RWPE2 (cell line): ENCODE results near the gene ENDOV.

Experiments used
- ATAC-seq: fragments of 200-7000 bp; cut with Tn5 transposase; 3 replicates; pipeline ENCODE4 v1.9.1; 2021; ENCODE audit warnings: low read depth
- DNase-seq: peaks from one replicate; pipeline ENCODE4 v3.0.0-alpha.2; 2020; ENCODE audit warnings: low spot score
- H3K27ac ChIP-seq: fragments of 450-650 bp; 2 replicates; pipeline ENCODE4 v1.5.1; 2017; ENCODE audit warnings: mild to moderate bottlenecking; ENCODE audit not compliant: poor library complexity, severe bottlenecking
- H3K27me3 ChIP-seq: fragments of 250-450 bp; sonication (Bioruptor Pico); 2 replicates; pipeline ENCODE4 v1.5.1; 2021; ENCODE audit warnings: mild to moderate bottlenecking, moderate library complexity; ENCODE audit not compliant: insufficient read depth, poor library complexity, severe bottlenecking
- H3K36me3 ChIP-seq: fragments of 250-450 bp; sonication (Bioruptor Pico); 2 replicates; pipeline ENCODE4 v1.5.1; 2020; ENCODE audit warnings: low read depth, mild to moderate bottlenecking, moderate library complexity
- H3K4me1 ChIP-seq: fragments of 250-450 bp; sonication (Bioruptor Pico); 2 replicates; pipeline ENCODE4 v1.5.1; 2021; ENCODE audit warnings: mild to moderate bottlenecking, moderate library complexity; ENCODE audit not compliant: insufficient read depth, poor library complexity, severe bottlenecking
- H3K4me3 ChIP-seq: fragments of 250-450 bp; sonication (Bioruptor Pico); 2 replicates; pipeline ENCODE4 v1.5.1; 2021; ENCODE audit warnings: mild to moderate bottlenecking, moderate library complexity; ENCODE audit not compliant: severe bottlenecking
- H3K9me3 ChIP-seq: fragments of 250-450 bp; sonication (Bioruptor Pico); 2 replicates; pipeline ENCODE4 v1.5.1; 2021; ENCODE audit warnings: mild to moderate bottlenecking, moderate library complexity; ENCODE audit not compliant: severe bottlenecking
- TF ChIP-seq, protein P1 (sequence below): fragments of 450-650 bp; IDR thresholded peaks from one replicate; pipeline ENCODE4 v1.5.1; 2017; ENCODE audit warnings: mild to moderate bottlenecking, moderate library complexity; ENCODE audit not compliant: poor library complexity, severe bottlenecking

ENDOV gene

DNA sequence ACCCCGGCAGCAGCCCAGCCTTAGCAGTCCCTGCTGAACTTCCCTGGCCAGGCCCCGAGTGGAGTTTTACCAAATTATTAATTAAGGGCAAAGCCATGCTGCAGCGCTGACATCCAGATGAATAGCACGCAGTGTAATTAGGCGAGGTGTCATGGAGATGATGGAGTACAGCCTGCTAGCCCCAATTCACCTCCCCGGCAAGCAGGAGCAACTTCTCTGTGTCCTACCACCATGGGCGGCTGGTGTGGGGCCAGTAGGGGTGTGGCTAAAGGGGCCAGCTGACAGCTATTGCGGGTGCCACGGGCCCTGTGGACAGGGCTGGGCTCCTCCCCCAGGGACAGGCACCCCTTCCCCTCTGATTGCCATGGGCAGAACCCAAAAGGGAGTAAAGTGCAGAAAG, 24.5 kb downstream of the ENDOV start:
- Histone ChIP-seq H3K4me3 (no peak overlapping the region), H3K9me3 (no peaks in the 10 kb centered on the region), H3K36me3 (no peaks in the 10 kb centered on the region), H3K27ac (no peak overlapping the region), H3K4me1 (no peaks in the 10 kb centered on the region), H3K27me3 (no peaks in the 10 kb centered on the region)
- TF ChIP-seq, protein P1, sequence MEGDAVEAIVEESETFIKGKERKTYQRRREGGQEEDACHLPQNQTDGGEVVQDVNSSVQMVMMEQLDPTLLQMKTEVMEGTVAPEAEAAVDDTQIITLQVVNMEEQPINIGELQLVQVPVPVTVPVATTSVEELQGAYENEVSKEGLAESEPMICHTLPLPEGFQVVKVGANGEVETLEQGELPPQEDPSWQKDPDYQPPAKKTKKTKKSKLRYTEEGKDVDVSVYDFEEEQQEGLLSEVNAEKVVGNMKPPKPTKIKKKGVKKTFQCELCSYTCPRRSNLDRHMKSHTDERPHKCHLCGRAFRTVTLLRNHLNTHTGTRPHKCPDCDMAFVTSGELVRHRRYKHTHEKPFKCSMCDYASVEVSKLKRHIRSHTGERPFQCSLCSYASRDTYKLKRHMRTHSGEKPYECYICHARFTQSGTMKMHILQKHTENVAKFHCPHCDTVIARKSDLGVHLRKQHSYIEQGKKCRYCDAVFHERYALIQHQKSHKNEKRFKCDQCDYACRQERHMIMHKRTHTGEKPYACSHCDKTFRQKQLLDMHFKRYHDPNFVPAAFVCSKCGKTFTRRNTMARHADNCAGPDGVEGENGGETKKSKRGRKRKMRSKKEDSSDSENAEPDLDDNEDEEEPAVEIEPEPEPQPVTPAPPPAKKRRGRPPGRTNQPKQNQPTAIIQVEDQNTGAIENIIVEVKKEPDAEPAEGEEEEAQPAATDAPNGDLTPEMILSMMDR, result no peak
- DNase-seq (no peak), ATAC-seq (no peak)

DNA sequence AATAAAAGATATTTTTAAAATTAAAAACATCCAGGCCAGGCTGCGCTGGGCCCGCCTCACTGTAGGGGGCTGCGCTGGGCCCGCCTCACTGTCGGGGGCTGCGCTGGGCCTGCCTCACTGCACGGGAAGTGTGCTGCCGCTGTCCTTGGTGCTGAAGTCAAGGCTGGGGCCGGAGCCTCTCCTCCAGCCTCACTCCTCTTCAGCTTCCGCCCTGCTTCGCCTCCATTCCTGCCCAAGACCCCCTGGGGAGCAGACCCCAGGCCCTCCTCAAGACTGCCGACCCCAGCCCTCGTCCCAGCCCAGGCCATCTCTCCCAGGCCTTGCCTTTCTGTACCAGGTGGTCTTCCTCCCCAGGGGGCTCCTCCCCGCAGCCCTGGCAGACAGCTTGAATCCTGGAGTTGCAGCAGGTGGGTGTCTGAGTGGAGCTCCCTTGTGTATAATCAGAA, 26.2 kb downstream of the ENDOV start:
- TF ChIP-seq, protein P1, result no peak
- DNase-seq, result no peak
- H3K4me3 ChIP-seq, result no peak overlapping the region
- H3K27ac ChIP-seq, result no peak overlapping the region
- H3K27me3 ChIP-seq, result no peaks in the 10 kb centered on the region
- ATAC-seq, result peak; percentile 67; the same call in 1 of the 3 replicates
- no peaks in the 10 kb centered on the region for H3K9me3 ChIP-seq
- H3K4me1 ChIP-seq, result no peaks in the 10 kb centered on the region
- H3K36me3 ChIP-seq, result no peaks in the 10 kb centered on the region

DNA sequence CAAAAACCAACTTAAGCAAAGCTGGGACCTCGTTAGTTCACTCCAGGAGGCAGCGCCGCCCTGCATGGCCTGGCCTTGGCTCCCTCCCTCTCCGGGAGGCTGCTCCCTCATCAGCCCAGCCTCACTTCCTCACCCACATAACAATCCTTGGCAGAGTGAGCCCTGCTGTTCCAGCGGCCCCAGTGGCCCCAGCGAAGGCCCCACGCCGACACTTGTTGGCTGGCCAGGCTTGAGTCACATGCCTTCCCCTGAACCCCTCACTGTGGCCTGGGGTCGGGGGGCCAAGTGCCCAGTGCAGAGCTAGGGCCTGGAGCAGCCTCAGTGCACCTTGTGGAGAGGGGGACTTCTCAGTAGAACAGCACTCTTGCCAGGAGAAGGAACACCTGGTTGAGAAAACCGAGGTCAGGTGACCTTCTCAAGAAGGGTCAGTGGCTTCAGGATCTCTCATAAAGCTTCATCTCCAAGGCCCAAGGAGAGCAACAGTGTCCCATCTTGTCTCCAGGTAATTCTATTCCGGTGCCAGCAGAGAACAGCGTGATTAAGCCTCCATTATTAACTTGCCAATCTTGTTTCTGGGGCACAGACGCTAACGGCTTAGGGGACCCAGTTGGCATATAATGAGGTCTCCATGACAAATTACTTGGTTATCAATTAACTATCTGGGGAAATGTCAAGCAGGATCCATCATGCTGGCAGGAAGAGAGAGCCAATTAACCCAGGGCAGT, 26.8 kb downstream of the ENDOV start:
- TF ChIP-seq, protein P1, result no peak
- H3K27ac ChIP-seq, result no peak overlapping the region
- no peaks in the 10 kb centered on the region for H3K4me1 ChIP-seq
- no peaks in the 10 kb centered on the region for H3K36me3 ChIP-seq
- H3K4me3 ChIP-seq, result no peak overlapping the region
- DNase-seq, result no peak
- no peak for ATAC-seq
- no peaks in the 10 kb centered on the region for H3K27me3 ChIP-seq
- H3K9me3 ChIP-seq, result no peaks in the 10 kb centered on the region

DNA sequence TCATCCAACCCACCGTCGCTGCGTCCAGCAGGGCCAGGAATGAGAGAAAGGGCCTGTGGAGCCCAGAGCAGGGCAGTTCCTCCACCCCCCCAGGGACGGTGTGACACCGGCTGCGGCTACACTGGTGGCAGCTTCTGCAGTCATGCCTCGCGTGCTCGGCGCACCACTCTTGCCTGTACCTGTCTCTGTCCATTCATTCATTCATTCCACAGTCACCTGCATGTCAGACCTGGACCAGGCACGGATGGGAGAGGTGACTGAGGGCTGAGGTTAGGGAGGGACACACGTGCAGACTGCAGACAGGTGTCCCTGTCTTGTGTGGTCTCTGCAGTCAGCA, 27.3 kb downstream of the ENDOV start:
- Histone ChIP-seq H3K36me3 (no peaks in the 10 kb centered on the region), H3K4me3 (no peak overlapping the region), H3K4me1 (no peaks in the 10 kb centered on the region), H3K27ac (no peak overlapping the region), H3K9me3 (no peaks in the 10 kb centered on the region), H3K27me3 (no peaks in the 10 kb centered on the region)
- DNase-seq, result no peak
- TF ChIP-seq, protein P1, result no peak
- no peak for ATAC-seq

DNA sequence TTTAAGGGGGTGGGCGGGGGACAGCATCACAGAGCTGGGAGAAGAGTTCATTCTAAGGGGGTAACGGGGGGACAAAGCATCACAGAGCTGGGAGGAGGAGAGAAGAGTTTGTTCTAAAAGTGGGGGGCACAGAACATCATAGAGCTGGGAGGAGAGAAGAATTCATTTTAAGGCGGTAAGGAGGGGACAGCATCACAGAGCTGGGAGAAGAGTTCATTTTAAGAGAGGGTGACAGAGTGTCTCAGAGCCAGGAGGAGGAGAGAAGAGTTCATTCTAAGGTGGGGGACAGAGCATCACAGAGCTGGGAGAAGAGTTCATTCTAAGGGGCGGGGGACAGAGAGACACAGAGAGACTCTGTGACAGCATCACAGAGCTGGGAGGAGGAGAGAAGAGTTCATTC, 27.8 kb downstream of the ENDOV start:
- TF ChIP-seq, protein P1, result no peak
- Histone ChIP-seq H3K27ac (no peak overlapping the region), H3K9me3 (no peaks in the 10 kb centered on the region), H3K4me1 (no peaks in the 10 kb centered on the region), H3K36me3 (no peaks in the 10 kb centered on the region), H3K27me3 (no peaks in the 10 kb centered on the region), H3K4me3 (no peak overlapping the region)
- no peak for ATAC-seq
- no peak for DNase-seq
